ENCODE measurements around the gene PGP.

PGP gene

DNA sequence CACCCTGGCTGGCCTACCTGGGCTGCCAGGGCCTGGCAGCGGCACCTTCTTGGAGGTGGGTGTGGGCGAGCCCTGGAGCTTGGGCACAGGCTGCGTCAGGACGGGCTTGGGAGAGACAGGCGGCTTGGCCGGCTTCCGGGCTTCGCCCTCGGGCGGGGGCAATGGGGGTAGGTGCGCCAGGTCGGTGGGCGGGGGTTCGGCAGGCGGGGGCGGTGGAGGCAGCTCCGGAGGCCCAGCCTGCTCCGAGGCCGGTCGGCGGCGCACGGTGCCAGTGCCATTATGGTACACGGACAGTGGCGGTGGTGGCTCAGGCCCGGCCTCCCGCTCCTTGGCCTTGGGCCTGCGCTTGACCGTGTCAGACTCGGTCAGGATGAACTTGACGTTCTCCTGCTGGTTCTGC lies 35.1 kb downstream of the PGP start:
- no peak for DNase-seq

DNA sequence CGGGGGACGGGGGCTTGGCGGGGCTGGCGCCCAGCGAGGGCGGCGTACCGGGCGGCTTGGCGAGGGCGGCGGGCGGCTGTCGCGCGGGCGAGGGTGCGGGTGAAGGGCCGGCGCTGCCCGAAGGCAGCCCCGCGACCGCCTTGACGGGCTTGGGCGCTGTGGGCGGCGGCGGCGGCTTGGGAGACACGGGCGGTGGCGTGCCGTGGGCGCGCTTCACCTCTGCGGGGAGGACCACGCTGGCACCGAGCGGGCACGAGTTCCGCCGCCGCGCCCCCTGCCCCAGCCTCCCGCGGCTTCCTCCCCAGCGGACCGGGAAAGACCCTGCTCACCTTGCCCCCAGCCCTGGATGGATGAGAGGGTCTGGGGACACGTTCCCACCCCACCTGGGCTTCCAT lies 35.5 kb downstream of the PGP start:
- no peak for DNase-seq

DNA sequence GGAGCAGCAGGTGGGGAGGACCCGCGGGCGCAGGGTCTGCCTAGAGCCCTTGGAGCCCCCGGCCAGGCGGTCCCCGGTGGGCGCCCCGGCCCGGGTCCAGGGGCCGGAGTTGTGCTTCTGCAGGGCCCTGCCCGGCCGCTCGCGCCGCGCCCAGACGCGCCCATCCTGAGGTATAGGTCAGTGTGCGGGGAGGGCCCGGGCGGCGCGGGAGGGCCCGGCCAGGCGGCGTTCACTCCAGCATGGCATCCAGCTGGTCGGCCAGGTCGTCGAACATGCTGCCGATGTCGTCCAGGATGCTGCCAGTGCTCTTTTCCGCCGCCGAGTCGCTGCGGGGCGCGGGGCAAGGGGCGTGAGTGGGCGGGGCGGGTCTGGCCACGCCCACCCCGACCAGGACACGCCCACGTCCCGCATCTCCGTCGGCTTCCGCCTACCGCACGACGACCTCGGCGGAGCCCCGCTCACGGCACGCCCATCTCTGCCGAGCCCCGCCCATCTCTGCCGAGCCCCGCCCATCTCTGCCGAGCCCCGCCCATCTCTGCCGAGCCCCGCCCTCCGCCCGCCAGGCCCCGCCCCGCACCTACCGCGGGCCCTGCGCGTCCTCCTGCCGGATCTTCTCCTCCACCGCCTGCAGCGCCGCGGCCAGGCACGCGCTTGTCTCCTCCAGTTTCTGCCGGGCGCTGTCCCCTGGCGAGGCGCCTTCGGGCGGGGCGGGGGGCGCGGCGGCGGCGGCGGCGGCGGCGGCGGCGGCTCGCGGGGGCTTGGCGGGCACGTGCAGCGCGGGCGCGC lies 36.1 kb downstream of the PGP start:
- DNase-seq = peak; percentile 68

DNA sequence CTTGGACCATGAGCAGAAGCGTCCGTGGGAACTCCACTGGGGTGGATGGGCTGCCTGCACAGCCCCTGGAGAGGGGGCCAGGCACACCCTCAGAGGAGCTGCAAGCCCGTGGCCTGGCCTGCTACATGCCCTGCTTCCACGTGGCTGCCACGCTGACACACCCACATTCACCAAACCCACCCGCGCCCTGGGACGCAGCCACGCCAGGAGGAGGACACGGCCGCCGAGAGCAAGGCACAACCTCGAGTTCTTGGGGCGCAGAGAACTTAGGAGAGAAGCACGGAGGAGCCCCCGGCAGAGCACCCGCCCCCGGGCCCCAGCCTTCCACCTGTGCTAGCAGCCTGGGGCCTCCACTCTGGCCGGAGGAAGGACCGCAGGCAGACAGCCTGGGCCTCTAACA lies 37.1 kb downstream of the PGP start:
- no peak for DNase-seq

- no peak for DNase-seq
These were observed 37.5 kb downstream of the PGP start for GRCh38 chr16:2177101-2177500.

GRCh38 chr16:2176047-2176446 lies 38.6 kb downstream of the PGP start:
- DNase-seq = no peak

- no peak for DNase-seq
These were observed 39.2 kb downstream of the PGP start for GRCh38 chr16:2175454-2175853.

- no peak for DNase-seq
These were observed 40.1 kb downstream of the PGP start for GRCh38 chr16:2174396-2175131.

DNA sequence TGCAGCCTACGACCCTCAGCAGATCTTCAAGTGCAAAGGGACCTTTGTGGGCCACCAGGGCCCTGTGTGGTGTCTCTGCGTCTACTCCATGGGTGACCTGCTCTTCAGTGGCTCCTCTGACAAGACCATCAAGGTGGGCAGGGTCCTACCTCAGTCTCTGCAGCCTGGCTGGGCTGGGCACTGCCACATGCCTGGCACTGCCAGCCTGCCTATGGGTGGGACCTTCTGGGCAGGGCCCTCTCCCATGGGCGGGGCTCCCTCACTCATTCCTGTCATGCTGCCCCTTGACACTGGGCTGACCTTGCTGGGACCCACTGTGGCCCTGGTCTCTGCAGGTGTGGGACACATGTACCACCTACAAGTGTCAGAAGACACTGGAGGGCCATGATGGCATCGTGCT lies 40.7 kb downstream of the PGP start:
- no peak for DNase-seq

GRCh38 chr16:2173366-2173765 lies 41.3 kb downstream of the PGP start:
- no peak for DNase-seq

DNA sequence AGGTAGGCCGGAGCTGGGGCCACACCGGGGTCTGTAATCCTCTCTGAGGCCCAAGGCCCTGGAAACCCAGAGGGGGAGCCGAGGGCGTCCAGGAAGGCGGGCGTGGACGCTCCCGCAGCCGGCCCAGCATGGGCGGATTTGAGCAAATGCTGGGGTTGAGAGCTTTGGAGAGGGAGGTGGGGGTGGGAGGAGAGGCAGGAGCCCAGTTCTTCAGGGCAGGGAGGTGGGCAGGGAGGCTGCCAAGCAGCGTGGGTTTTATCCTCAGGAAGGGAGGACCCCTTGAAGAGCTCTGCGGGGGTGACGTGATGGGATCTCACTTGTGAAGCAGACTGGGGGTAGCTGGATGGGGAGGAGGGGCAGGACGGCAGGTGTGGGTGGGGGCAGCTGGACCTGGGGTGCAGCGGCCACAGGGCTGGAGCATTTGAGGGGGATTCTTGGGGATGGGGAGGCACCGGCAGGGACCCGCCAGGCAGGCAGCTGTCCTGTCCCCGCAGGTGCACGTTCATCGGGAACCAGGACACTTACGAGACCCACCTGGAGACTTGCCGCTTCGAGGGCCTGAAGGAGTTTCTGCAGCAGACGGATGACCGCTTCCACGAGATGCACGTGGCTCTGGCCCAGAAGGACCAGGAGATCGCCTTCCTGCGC lies 41.8 kb downstream of the PGP start:
- DNase-seq = no peak

- DNase-seq = no peak
These were observed 43.0 kb downstream of the PGP start for GRCh38 chr16:2171601-2172178.

- DNase-seq = no peak
These were observed 43.8 kb downstream of the PGP start for GRCh38 chr16:2170587-2171435.

GRCh38 chr16:2170080-2170479 lies 44.6 kb downstream of the PGP start:
- no peak for DNase-seq

DNA sequence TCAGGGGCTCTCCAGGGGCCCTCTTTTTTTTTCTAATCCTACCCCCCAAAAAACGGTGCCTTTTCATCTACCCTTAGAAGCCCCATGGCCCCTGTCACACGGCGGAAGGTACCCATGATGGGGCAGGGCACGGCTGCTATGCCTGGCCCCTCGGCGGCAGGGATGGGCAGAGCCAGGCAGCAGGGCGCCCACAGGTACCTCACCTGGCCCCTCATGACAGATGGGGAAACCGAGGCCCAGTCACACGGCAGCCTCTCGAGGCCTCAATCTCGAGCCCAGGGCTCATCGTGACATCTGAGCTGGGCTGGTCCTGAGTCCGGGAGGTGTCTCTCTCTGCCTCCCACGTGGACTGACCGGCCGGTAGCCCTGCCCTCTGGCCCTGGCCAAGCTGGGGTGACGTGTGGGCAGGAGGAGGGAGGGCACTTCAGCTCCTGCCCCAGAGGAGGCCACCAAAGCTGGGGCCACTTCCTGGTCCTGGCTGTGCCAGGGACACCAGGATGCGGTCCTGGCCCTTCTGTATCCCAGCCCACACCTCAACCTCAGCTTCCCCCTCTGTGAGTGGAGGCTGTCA lies 47.5 kb downstream of the PGP start:
- no peak for DNase-seq

DNA sequence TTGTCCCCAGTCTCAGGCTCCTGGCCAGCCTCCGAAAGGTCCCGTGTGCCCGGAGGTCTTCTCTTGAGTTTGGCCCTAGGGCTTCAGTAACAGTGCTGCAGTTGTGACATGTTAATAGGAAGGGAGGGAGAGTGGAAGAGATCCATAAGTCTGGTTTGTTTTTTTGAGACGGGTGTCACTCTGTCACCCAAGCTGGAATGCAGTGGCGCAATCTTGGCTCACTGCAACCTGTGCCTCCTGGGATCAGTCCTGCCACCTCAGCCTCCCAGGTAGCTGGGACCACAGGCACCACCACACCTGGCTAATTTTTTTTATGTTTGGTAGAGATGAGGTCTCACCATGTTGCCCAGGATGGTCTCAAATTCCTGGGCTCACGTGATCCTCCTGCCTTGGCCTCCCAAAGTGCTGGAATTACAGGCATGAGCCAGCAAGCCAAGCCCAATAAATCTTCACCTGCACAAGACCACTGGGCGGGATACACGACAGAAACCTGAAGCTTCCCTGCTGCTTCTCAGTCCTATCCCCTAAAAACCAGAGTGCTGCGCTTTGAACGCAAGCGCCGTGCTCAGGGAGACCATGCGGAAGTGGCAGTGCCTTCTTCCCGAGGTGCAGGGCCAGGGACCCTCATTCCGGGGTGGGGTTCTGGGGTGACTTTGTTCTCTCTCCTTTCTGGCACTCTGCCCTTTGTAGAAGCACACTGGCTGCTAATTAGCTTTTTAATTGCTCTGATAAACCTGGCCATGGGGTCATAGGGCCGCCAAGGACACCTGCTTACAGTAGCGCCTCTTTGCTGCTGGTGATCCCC lies 48.2 kb downstream of the PGP start:
- no peak for DNase-seq

DNA sequence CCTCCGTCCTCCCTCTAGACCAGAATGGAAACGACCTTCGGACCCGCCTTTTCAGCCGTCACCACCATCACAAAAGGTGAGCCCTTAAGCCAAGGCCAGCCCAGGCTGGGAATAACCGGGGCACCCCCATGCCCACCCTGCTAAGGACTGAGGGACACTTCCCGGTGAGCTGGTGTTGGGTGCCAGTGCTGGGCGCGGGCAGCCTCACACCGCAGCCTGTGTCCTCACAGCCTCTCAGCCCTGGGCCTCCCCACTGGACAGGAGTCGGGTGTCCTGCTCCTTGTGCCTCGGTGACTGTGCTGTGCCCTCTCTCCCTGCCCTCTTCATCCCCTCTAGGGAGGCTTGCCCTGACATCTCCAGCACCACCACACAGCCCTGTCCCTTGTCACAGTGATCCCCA lies 48.8 kb downstream of the PGP start:
- DNase-seq = no peak

DNA sequence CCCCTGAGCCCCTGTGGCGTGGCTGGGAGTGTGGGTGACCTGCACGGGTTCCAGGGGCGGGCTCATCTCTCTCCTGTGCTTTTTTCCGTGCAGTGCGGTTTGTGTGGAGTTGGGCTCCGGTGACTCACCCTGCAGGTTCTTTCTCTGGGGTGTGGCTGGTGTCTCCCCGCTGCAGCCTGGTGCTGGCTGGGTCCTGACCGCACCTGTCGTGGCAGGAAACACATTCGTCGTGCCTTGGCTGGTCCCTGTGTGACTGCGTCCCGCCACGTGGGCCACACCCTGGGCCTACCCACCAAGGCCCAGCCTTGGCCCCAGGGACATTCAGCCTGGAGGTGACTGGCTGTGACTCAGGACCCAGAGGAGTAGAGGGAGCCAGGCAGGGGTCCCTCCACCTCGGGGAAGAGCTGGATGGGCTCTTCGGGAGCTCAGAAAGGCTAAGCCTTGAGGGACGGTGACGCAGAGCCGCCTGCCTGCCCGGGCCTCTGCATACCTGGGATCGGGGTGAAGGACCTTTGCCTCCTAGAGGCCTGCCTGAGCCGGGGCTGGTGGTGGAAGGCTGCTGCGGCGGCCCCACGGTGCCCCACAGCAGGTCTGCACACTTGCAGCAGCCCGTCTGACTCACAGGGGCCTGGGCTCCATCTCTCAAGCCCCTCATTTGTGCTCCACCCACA lies 51.3 kb downstream of the PGP start:
- DNase-seq = no peak

DNA sequence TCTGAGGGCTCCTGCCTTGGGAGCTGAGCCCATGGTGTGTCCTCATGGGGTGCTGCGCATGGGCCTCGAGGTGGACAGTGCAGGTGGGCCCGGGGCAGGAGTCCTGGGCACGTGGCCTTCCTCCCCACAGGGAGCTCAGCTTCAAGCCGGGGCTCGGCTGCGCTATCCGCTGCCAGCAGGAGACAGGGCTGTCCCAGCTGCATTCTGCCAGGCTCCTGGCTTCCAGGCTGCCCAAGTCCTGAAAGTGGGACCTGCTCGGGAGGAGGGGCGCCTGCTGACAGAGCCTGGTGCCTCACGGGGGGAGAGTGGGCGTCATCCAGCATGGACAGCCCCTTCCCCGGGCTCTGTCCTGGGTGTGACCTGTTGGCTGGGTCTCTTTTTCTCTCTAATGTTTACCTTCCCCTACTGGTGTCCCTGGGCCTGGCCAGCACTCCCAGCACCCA lies 51.9 kb downstream of the PGP start:
- DNase-seq = no peak

DNA sequence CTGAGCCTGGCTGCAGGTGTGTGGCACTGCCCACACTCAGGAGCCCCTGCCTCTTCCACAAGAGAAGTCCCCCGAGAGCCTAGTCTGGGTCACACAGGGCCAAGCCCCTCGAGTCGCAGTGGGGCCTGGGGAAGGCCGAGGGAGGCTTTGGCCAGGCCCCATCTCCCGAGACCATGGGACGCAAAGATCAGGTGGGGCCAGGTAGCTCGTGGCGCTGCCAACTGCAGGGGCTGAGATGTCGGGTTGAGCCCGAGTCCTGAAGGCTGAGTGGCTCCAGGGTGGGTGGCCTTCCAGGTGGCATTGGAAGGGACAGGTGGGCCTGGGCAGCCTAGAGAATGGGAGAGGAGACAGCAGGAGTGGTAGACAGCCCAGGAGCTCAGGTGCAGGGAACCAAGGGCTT lies 52.7 kb downstream of the PGP start:
- no peak for DNase-seq

Measured in hematopoietic multipotent progenitor cell treated with erythropoietin and hydrocortisone succinate and interleukin-3 and kit ligand, for 6 days (in vitro differentiated cells).